Pancreas (tissue), 10 donors: Measurements from ENCODE around the gene PDGFC. TPM values are rescaled to one million over a fixed set of nuclear protein-coding genes. Genes with fewer than 3 reads are reported as not detected.
A peak's percentile ranks its signal among the peaks of the same experiment; 100 is the strongest.

Experiments
- ATAC-seq, 4 donors: fragments of 200-7000 bp; cut with Tn5 transposase; one replicate each; pipeline versions ENCODE4 v1.8.0 to v1.9.1; 2020; ENCODE audit warnings: mild to moderate bottlenecking in 4 of 4, moderate library complexity in 4 of 4
- DNase-seq, 6 donors: peaks; one replicate each; pipeline ENCODE4 v3.0.0-alpha.2; 2020
- FAIRE-seq: peaks from 2 replicates; lab custom pipeline; 2012; peaks lifted over from hg19 to GRCh38; lab: Jason Lieb, UNC
- H3K27ac ChIP-seq, 4 donors: fragments of 200-600 bp; sonication (generic); 1 replicate in 3 of 4; 2 replicates in 1 of 4; pipeline versions ENCODE4 v1.5.0 to v1.8.0; 2020
- H3K27me3 ChIP-seq, 4 donors: fragments of 200-600 bp; one replicate each; pipeline ENCODE4 v1.8.0; 2021
- H3K36me3 ChIP-seq, 3 donors: fragments of 200-600 bp; sonication (generic) in 1 of 3; one replicate each; pipeline versions ENCODE4 v1.5.0 to v1.8.0; 2020 to 2021
- H3K4me1 ChIP-seq, 3 donors: fragments of 200-600 bp; one replicate each; pipeline ENCODE4 v1.8.0; 2021
- H3K4me3 ChIP-seq, 4 donors: fragments of 200-600 bp; sonication (generic) in 2 of 4; one replicate each; pipeline versions ENCODE4 v1.5.0 to v1.8.0; 2020 to 2021
- H3K9me3 ChIP-seq, 4 donors: fragments of 200-600 bp; one replicate each; pipeline ENCODE4 v1.8.0; 2021
- WGBS, 2 donors: extraction: QIAGEN DNeasy Blood & Tissue Kit; methylation state at CpG; one replicate each; pipeline ENCODE4 v1.1.7; 2013; 5-methylcytosine and 5-hydroxymethylcytosine counted together
- intact Hi-C, 3 donors: fragments of 100-400 bp; cut with DNase I; formaldehyde crosslinking; loops; one replicate each; pipeline versions ENCODE4 v1.11.1 to v1.14.2; 2022
- polyA plus RNA-seq, 2 donors: library from polyadenylated mRNA; stranded (reverse); fragments of 200-250 nt; gene quantifications; one replicate each; pipeline ENCODE4 v1.2.3, GENCODE V29; 2013
- total RNA-seq, 6 donors: library from RNA; stranded (reverse); fragmentation: NEBNext Ultra II Directional in 4 of 6; extraction: Animal tissue kit (Norgen Biotek cat#: 25700) in 4 of 6; gene quantifications; one replicate each; pipeline versions ENCODE4 v1.2.1 to v1.2.4, GENCODE V29; 2021 to 2023
- TF ChIP-seq, protein P1 (sequence below), 4 donors: fragments of 200-600 bp; sonication (generic) in 3 of 4; IDR thresholded peaks; one replicate each; pipeline versions ENCODE4 v1.5.0 to v1.8.0; 2021; ENCODE audit warnings: antibody characterized with exemption in 4 of 4
- donor health status: healthy with polysubstance abuse.
- donor health status: DM: no; HTN: no; CAD: no; lungs with moderate emphysema.
- donor health status: DM: no; HTN: no; CAD: no.
- donor health status: control.
- donor health status: control.
- donor health status: Bipolar disorder and iron deficiency.
- donor health status: DM: yes; HTN: yes; CAD: no.
- donor health status: DM: no; HTN: no; CAD: no.
- donor health status: DM: no; HTN: no; CAD: no.
- donor health status: DM: yes; HTN: yes; CAD: no.

The PDGFC gene
- total and polyA plus RNA-seq, 8 donors = 4.3 to 32.9 (median 12.9) TPM

DNA sequence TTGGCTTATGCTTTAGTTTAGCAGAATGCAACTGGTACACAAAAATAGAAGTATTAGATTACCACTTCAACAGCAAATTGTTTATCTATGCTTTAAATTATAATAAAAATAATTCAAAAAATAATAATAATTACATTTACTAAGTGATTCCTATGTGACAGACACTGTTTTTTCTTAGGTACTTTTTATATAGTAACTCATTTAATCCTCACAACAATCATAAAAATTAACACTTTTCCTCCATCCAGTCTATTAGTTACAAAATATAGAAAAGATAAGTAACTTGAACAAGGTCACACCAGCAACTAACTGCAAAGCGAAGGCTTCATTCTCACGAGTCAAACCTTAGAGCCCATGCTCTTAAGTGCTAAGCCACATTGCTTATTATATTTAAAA is 155.2 kb downstream of the PDGFC start:
- TF ChIP-seq, protein P1, sequence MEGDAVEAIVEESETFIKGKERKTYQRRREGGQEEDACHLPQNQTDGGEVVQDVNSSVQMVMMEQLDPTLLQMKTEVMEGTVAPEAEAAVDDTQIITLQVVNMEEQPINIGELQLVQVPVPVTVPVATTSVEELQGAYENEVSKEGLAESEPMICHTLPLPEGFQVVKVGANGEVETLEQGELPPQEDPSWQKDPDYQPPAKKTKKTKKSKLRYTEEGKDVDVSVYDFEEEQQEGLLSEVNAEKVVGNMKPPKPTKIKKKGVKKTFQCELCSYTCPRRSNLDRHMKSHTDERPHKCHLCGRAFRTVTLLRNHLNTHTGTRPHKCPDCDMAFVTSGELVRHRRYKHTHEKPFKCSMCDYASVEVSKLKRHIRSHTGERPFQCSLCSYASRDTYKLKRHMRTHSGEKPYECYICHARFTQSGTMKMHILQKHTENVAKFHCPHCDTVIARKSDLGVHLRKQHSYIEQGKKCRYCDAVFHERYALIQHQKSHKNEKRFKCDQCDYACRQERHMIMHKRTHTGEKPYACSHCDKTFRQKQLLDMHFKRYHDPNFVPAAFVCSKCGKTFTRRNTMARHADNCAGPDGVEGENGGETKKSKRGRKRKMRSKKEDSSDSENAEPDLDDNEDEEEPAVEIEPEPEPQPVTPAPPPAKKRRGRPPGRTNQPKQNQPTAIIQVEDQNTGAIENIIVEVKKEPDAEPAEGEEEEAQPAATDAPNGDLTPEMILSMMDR (IDR thresholded peaks at IDR 0.05) = no peak
- ATAC-seq (no peak), FAIRE-seq (no peak), DNase-seq (no peak)
- Histone ChIP-seq H3K27me3 (no peaks in the 10 kb centered on the region), H3K27ac (no peak overlapping the region), H3K36me3 (no peaks in the 10 kb centered on the region), H3K9me3 (no peaks in the 10 kb centered on the region), H3K4me3 (no peak overlapping the region), H3K4me1 (no peaks in the 10 kb centered on the region)
- intact Hi-C loops = no loop called here
- 83 to 91% methylated on average over 2 of the region's 2 CpGs for WGBS, 2 donors

DNA sequence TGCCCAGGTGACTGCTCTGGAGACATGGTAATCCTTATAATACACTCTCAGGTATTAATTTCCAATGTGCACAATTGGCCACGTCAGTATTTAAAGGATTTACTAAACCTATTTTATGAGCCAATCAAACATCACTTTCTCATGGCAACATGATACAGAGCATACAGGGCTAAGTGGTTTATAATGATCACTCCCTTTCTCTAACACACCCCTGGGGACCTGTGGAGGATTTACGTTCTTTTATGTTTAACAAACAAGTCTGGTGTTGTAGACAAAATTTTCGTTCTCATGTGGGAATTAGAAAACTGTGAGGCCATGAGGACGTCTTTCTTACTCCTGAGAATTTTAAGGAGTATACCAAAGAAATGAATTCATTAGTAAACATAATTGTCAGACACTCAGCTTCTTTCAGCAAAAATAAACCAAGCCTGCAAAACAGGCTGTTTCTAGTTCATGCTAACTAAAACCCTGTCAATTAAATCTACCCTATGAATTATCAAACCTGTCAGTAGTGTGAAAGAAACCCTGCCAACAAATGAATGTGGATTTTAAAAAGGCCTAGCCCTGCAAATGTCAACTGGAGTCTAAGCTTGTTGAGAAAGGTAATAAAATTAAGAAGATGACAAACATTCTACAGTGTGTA is 155.8 kb downstream of the PDGFC start:
- ATAC-seq (no peak), DNase-seq (no peak), FAIRE-seq (peak; percentile 56)
- no peaks in the 10 kb centered on the region for H3K36me3 ChIP-seq
- WGBS, 2 donors = 71 to 73% methylated on average over 4 of the region's 4 CpGs
- H3K4me1 ChIP-seq = no peaks in the 10 kb centered on the region
- intact Hi-C loops = no loop called here
- H3K27ac ChIP-seq = no peak overlapping the region
- TF ChIP-seq, protein P1 (IDR thresholded peaks at IDR 0.05) = no peak
- no peaks in the 10 kb centered on the region for H3K9me3 ChIP-seq
- H3K4me3 ChIP-seq = no peak overlapping the region
- no peaks in the 10 kb centered on the region for H3K27me3 ChIP-seq

DNA sequence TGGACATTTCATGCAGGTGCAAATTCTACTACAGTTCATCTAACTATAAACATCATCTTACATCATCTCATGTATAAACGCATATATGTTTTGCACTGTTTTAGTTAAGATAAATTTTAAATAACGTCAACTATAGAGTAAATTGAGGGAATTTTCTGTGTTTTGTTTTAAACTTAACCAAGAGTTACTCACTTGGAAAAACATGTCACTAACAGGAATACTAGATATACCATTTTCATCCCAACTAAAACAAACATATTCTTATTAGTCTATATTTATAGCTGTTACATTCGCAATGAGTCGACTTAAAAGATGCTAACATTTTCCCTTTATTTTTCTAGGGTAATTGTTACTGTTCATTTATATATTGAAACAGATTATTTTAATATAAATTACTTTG is 159.6 kb downstream of the PDGFC start:
- Histone ChIP-seq H3K4me1 (no peaks in the 10 kb centered on the region), H3K9me3 (no peaks in the 10 kb centered on the region), H3K36me3 (no peaks in the 10 kb centered on the region), H3K27me3 (no peaks in the 10 kb centered on the region), H3K27ac (no peak overlapping the region), H3K4me3 (no peak overlapping the region)
- no peak for FAIRE-seq
- WGBS, 2 donors = 95 to 96% methylated on average over 4 of the region's 4 CpGs
- TF ChIP-seq, protein P1 (IDR thresholded peaks at IDR 0.05) = no peak
- DNase-seq = no peak
- ATAC-seq = no peak
- intact Hi-C loops = no loop called here

DNA sequence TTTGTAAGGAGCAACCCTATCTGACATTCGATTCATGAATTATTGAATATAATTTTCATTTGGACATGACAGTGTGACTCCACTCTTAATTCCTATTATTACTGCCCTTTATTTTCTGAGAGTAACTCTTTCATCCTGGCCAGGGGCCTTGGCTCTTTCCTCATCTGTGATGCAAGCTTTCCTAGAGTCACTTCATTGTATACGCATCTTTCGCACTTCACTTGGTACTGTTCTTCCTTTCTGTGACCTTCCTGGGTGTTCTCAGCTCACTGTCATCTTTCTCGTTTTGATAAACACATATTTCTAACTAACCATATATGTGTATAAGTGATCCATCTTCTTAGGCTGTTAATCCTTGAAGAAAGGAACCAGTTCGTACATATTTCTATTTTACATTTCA is 160.3 kb downstream of the PDGFC start:
- TF ChIP-seq, protein P1 (IDR thresholded peaks at IDR 0.05) = no peak

DNA sequence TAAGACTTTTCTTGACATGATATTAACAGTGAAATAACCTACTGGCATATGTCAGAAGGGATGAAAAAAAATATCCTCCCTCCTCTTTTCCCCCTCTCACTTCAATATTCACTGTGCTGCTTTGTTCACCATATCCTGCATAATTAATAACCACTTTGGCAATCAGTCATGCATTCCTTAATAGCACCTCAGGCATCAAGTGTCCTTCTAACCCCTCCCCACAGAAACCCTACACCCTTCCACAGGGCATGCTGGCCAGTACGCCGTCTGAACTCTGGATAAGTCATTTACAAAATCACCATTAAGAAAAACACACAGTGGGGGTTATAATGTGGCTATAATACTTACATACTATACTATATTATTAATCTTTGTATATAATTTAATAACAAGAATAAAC is 165.9 kb downstream of the PDGFC start:
- no peak for ATAC-seq
- Histone ChIP-seq H3K4me1 (no peaks in the 10 kb centered on the region), H3K36me3 (no peaks in the 10 kb centered on the region), H3K9me3 (no peaks in the 10 kb centered on the region), H3K27ac (no peak overlapping the region), H3K27me3 (no peaks in the 10 kb centered on the region), H3K4me3 (no peak overlapping the region)
- DNase-seq = no peak
- intact Hi-C loops = no loop called here
- WGBS, 2 donors = 75 to 80% methylated on average over 2 of the region's 2 CpGs
- TF ChIP-seq, protein P1 (IDR thresholded peaks at IDR 0.05) = no peak
- no peak for FAIRE-seq

More for the DNA sequence above, 160.3 kb downstream of the PDGFC start:
- WGBS, 2 donors = 93% methylated on average over 5 of the region's 5 CpGs
- Histone ChIP-seq H3K27ac (no peak overlapping the region), H3K4me3 (no peak overlapping the region), H3K9me3 (no peaks in the 10 kb centered on the region), H3K4me1 (no peaks in the 10 kb centered on the region), H3K36me3 (no peaks in the 10 kb centered on the region), H3K27me3 (no peaks in the 10 kb centered on the region)
- intact Hi-C loops = no loop called here
- DNase-seq (no peak), FAIRE-seq (no peak), ATAC-seq (no peak)
